ENCODE results near the gene CTSH.
"Not testable (repeated sequence)": the region's sequence is repeated elsewhere in the genome, so short reads cannot be mapped to it uniquely, and the experiment has no call there.

The CTSH gene

GRCh38 chr15:78938658-78939488, 6.0 kb downstream of the CTSH start:
- DNase-seq, result no peak

- no peak for DNase-seq
Measured at GRCh38 chr15:78937132-78937739, 7.6 kb downstream of the CTSH start.

GRCh38 chr15:78934655-78935023, 10.2 kb downstream of the CTSH start:
- no peak for DNase-seq

- no peak for DNase-seq
Measured at GRCh38 chr15:78933823-78934654, 10.8 kb downstream of the CTSH start.

- no peak for DNase-seq
Measured at GRCh38 chr15:78933187-78933822, 11.5 kb downstream of the CTSH start.

GRCh38 chr15:78932258-78932808, 12.5 kb downstream of the CTSH start:
- DNase-seq, result no peak

- no peak for DNase-seq
Measured at GRCh38 chr15:78931439-78932257, 13.2 kb downstream of the CTSH start.

GRCh38 chr15:78930577-78931388, 14.1 kb downstream of the CTSH start:
- DNase-seq, result no peak

- no peak for DNase-seq
Measured at GRCh38 chr15:78929536-78930264, 15.1 kb downstream of the CTSH start.

- DNase-seq, result no peak
Measured at GRCh38 chr15:78928616-78929093, 16.2 kb downstream of the CTSH start.

GRCh38 chr15:78928176-78928575, 16.7 kb downstream of the CTSH start:
- not testable (repeated sequence) for DNase-seq

GRCh38 chr15:78927077-78927790, 17.6 kb downstream of the CTSH start:
- no peak for DNase-seq

- no peak for DNase-seq
Measured at GRCh38 chr15:78925956-78926743, 18.7 kb downstream of the CTSH start.

- no peak for DNase-seq
Measured at GRCh38 chr15:78925076-78925624, 19.7 kb downstream of the CTSH start.

- no peak for DNase-seq
Measured at GRCh38 chr15:78923480-78924360, 21.1 kb downstream of the CTSH start.

- no peak for DNase-seq
Measured at GRCh38 chr15:78923015-78923414, 21.8 kb downstream of the CTSH start.

GRCh38 chr15:78922527-78922926, 22.3 kb downstream of the CTSH start:
- no peak for DNase-seq
